K562 (cell line): ENCODE data around the gene HOXA13. TPM values are rescaled to one million over a fixed set of nuclear protein-coding genes. Genes with fewer than 3 reads are reported as not detected.

Experiments used
- ATAC-seq: fragments of 200-7000 bp; cut with Tn5 transposase; 3 replicates; pipeline ENCODE4 v1.9.1; 2020; ENCODE audit warnings: moderate library complexity
- BruUV-seq: library from RNA; stranded (reverse); fragments of 400-500 nt; replicated peaks from 2 replicates; lab custom pipeline; 2021; lab: Mats Ljungman, UMichigan
- CTCF ChIA-PET: fragments of 300-600 bp; formaldehyde crosslinking; extraction: SDS; loops from one replicate; lab custom pipeline; 2021; ENCODE audit warnings: low intra/inter-chr PET ratio; lab: Yijun Ruan, JAX
- POLR2A ChIA-PET: fragments of 300-600, 350-650 bp; sonication (Branson Sonifier 250); formaldehyde crosslinking; extraction: SDS; loops from one replicate; lab custom pipeline; 2021; ENCODE audit warnings: antibody characterized with exemption, inconsistent platforms; lab: Yijun Ruan, JAX
- DNase-seq, 4 experiments: peaks; one replicate each; pipeline versions ENCODE4 v3.0.0 to v3.0.0-alpha.2; 2011 to 2018; ENCODE audit warnings: low spot score in 3 of 4, mixed read lengths in 3 of 4; ENCODE audit errors: extremely low read depth in 1 of 4
- FAIRE-seq: peaks from 2 replicates; lab custom pipeline; 2011; peaks lifted over from hg19 to GRCh38; lab: Jason Lieb, UNC
- H2AFZ ChIP-seq: 2 replicates; pipeline ENCODE4 v1.6.0; 2011; ENCODE audit warnings: low read depth, low read length, control low read depth, inconsistent platforms
- H3K27ac ChIP-seq: fragments of 200-600 bp; 3 replicates; pipeline ENCODE4 v1.8.0; 2011; ENCODE audit warnings: low read depth, mild to moderate bottlenecking, control low read depth, inconsistent platforms, low read length, moderate library complexity, mixed read lengths; ENCODE audit errors: extremely low read depth
- H3K27me3 ChIP-seq, 2 experiments: fragments of 300-600 bp in 1 of 2; 2 replicates in 1 of 2; 3 replicates in 1 of 2; pipeline versions ENCODE4 v1.6.0 to v1.8.0; 2011; ENCODE audit warnings: inconsistent platforms in 2 of 2, low read length in 2 of 2, mild to moderate bottlenecking in 1 of 2, mixed read lengths in 1 of 2, moderate library complexity in 1 of 2; ENCODE audit not compliant: control insufficient read depth in 2 of 2, insufficient read depth in 2 of 2
- H3K36me3 ChIP-seq: fragments of 300-600 bp; 3 replicates; pipeline ENCODE4 v1.8.0; 2011; ENCODE audit warnings: mild to moderate bottlenecking, low read length, inconsistent platforms; ENCODE audit not compliant: control insufficient read depth, insufficient read depth
- H3K4me1 ChIP-seq, 2 experiments: fragments of 200-600 bp in 1 of 2; replicated peaks in 1 of 2; 2 replicates in 1 of 2; 3 replicates in 1 of 2; pipeline versions ENCODE4 v1.5.1 to v1.8.0; 2011; ENCODE audit warnings: inconsistent platforms in 2 of 2, low read length in 2 of 2, mild to moderate bottlenecking in 1 of 2, mixed read lengths in 1 of 2, moderate library complexity in 1 of 2; ENCODE audit not compliant: control insufficient read depth in 2 of 2, insufficient read depth in 2 of 2
- H3K4me2 ChIP-seq: 2 replicates; pipeline ENCODE4 v1.6.1; 2011; ENCODE audit warnings: low read length, control low read depth, inconsistent platforms, mixed read lengths; ENCODE audit not compliant: insufficient read depth
- H3K4me3 ChIP-seq: fragments of 200-600 bp; sonication (generic), shearing (Covaris generic); 2 replicates; pipeline ENCODE4 v1.5.1; 2016; ENCODE audit warnings: control low read depth, inconsistent platforms
- H3K79me2 ChIP-seq: fragments of 200-600 bp; 3 replicates; pipeline ENCODE4 v1.8.0; 2011; ENCODE audit warnings: low read length, inconsistent platforms; ENCODE audit not compliant: control insufficient read depth, insufficient read depth
- H3K9ac ChIP-seq, 2 experiments: 2 replicates each; pipeline versions ENCODE4 v1.6.0 to v1.6.1; 2011; ENCODE audit warnings: low read depth in 2 of 2, low read length in 2 of 2, control low read depth in 1 of 2, inconsistent platforms in 1 of 2, mild to moderate bottlenecking in 1 of 2, mixed read lengths in 1 of 2; ENCODE audit not compliant: insufficient read depth in 1 of 2
- H3K9me1 ChIP-seq: one replicate; pipeline ENCODE4 v1.6.0; 2011; ENCODE audit warnings: inconsistent platforms, mild to moderate bottlenecking, low read length, moderate library complexity; ENCODE audit not compliant: control insufficient read depth, insufficient read depth
- H3K9me3 ChIP-seq: replicated peaks from 2 replicates; pipeline ENCODE4 v1.5.1; 2011; ENCODE audit warnings: low read depth, low read length, inconsistent platforms; ENCODE audit not compliant: control insufficient read depth, insufficient read depth
- H4K20me1 ChIP-seq: replicated peaks from 2 replicates; pipeline ENCODE4 v1.6.1; 2011; ENCODE audit warnings: low read length, inconsistent platforms, mixed read lengths; ENCODE audit not compliant: control insufficient read depth, insufficient read depth
- CHD2 ChIP-seq: IDR thresholded peaks from 2 replicates; pipeline ENCODE4 v1.6.1; 2011; ENCODE audit warnings: low read depth, low read length
- DEAF1 ChIP-seq: fragments of 450-650 bp; formaldehyde crosslinking; IDR thresholded peaks from 2 replicates; pipeline ENCODE4 v1.4.0; 2020; ENCODE audit warnings: mild to moderate bottlenecking, moderate library complexity
- E2F8 ChIP-seq: fragments of 450-650 bp; IDR thresholded peaks from 2 replicates; pipeline ENCODE4 v1.7.1; 2018; ENCODE audit warnings: mild to moderate bottlenecking, low read depth; ENCODE audit not compliant: partially characterized antibody
- KAT2B ChIP-seq: IDR thresholded peaks from one replicate; pipeline ENCODE4 v1.6.1; 2012; ENCODE audit warnings: low read depth, mild to moderate bottlenecking, control low read depth, inconsistent platforms, low read length, moderate library complexity
- LARP7 ChIP-seq: fragments of 450-650 bp; IDR thresholded peaks from 2 replicates; pipeline ENCODE4 v1.6.1; 2016
- NCOA1 ChIP-seq: fragments of 450-650 bp; IDR thresholded peaks from 2 replicates; pipeline ENCODE4 v1.6.1; 2016; ENCODE audit warnings: low read depth
- NFIX ChIP-seq: fragments of 250-450 bp; sonication (Bioruptor Pico); IDR thresholded peaks from 2 replicates; pipeline ENCODE4 v1.4.0; 2020; ENCODE audit warnings: low read depth, mild to moderate bottlenecking, moderate library complexity
- POLR2AphosphoS2 ChIP-seq: IDR thresholded peaks from 2 replicates; pipeline ENCODE4 v1.6.1; 2012; ENCODE audit warnings: low read length, improper control_type of control experiment
- THRA ChIP-seq: fragments of 450-650 bp; IDR thresholded peaks from 2 replicates; pipeline ENCODE4 v1.6.1; 2017; ENCODE audit warnings: mild to moderate bottlenecking, moderate library complexity
- ZBTB26 ChIP-seq: fragments of 450-650 bp; formaldehyde crosslinking; IDR thresholded peaks from 2 replicates; pipeline ENCODE4 v1.4.0; 2022; ENCODE audit warnings: missing genetic modification characterization
- WGBS: fragments of 100-300 bp; shearing (Covaris generic); methylation state at CpG from one replicate; pipeline ENCODE4 v1.1.6; 2016; ENCODE audit warnings: low coverage, mixed read lengths; ENCODE audit not compliant: insufficient coverage; ENCODE audit errors: missing lambda C conversion rate; 5-methylcytosine and 5-hydroxymethylcytosine counted together
- in situ Hi-C: fragments of 300-500 bp; cut with MboI; formaldehyde crosslinking; loops from 4 replicates; pipeline ENCODE4 v1.15.0; 2018; ENCODE audit warnings: inconsistent platforms, mixed read lengths
- intact Hi-C: fragments of 100-400 bp; cut with micrococcal nuclease; formaldehyde crosslinking; loops from 2 replicates; pipeline ENCODE4 v1.14.2; 2022
- polyA plus RNA-seq, 8 experiments: library from polyadenylated mRNA; depleted of rRNA in 4 of 8; stranded (reverse) in 5 of 8; unstranded in 3 of 8; fragments of >200 nt; fragmentation: Nextera tagmentation in 2 of 8; fragmentation: Illumina TruSeq in 1 of 8; extraction: Ambion mirVana in 2 of 8; extraction: Trizol in 1 of 8; gene quantifications; 2 replicates each; pipeline versions ENCODE4 v1.2.1 to v1.2.3, GENCODE V29; 2011 to 2014; ENCODE audit warnings: inconsistent platforms in 1 of 8, missing spikeins in 1 of 8
- total RNA-seq, 7 experiments: library from RNA; depleted of rRNA in 6 of 7; stranded (reverse); fragments of >200 nt in 6 of 7; fragmentation: Illumina TruSeq in 2 of 7; extraction: Trizol in 2 of 7; gene quantifications; 2 replicates each; pipeline versions ENCODE4 v1.2.1 to v1.2.3, GENCODE V29; 2011 to 2021; ENCODE audit warnings: low replicate concordance in 1 of 7

The HOXA13 gene
- total and polyA plus RNA-seq, 9 of the 15 experiments (the other 6 are each of a cell fraction or from before 2014, with no cell fraction given): not detected

- TF ChIP-seq E2F8 (no peak), LARP7 (no peak), POLR2AphosphoS2 (no peak)
- TF ChIP-seq, all 486 proteins: peak for 0
These were observed 42.9 kb upstream of the HOXA13 start, which contains the start of gene EVX1 (continued) for GRCh38 chr7:27242555-27243339.

GRCh38 chr7:27242154-27242553 is 42.3 kb upstream of the HOXA13 start:
- no peak for TF ChIP-seq THRA
- no peak for TF ChIP-seq NCOA1
- TF ChIP-seq ZBTB26: no peak
- TF ChIP-seq KAT2B: no peak
- no peak for TF ChIP-seq DEAF1 (CRISPR knock-in tag)
- no peak for TF ChIP-seq CHD2
- no peak for TF ChIP-seq NFIX (CRISPR knock-in tag)
- TF ChIP-seq, all 486 proteins: peak for 0
- ChIA-PET CTCF (no interaction called here), POLR2A (interaction anchor here (1.1 kb wide), 1 partner anchor 14 kb away, joined by 3 read pairs; no protein-coding TSS in a partner anchor)
- BruUV-seq: no TSS peak
- H3K4me1 ChIP-seq: peaks cover 0 to 26% of the 10 kb centered on the region in 2 experiments; a peak in 2 of 5 replicates
- H2AFZ ChIP-seq: no peak overlapping the region
- no peaks in the 10 kb centered on the region for H3K79me2 ChIP-seq
- H4K20me1 ChIP-seq: peaks cover 12% of the 10 kb centered on the region; the same call in 1 of the 2 replicates
- peaks cover 77 to 92% of the 10 kb centered on the region in 2 experiments for H3K27me3 ChIP-seq
- intact Hi-C loops: no loop called here
- no peak for DNase-seq
- no peak overlapping the region for H3K27ac ChIP-seq
- in situ Hi-C loops: no loop called here
- no peak for ATAC-seq
- no peaks in the 10 kb centered on the region for H3K9me3 ChIP-seq
- WGBS: 43% methylated on average over 14 of the region's 14 CpGs
- no peaks in the 10 kb centered on the region for H3K36me3 ChIP-seq
- H3K4me3 ChIP-seq: no peak overlapping the region
- no peak overlapping the region for H3K9ac ChIP-seq
- peaks cover 2% of the 10 kb centered on the region for H3K9me1 ChIP-seq
- FAIRE-seq: no peak
- H3K4me2 ChIP-seq: no peak overlapping the region
